Stimulated activated CD4-positive, alpha-beta T cell treated with anti-CD3 and anti-CD28 coated beads, Interleukin-15, amount 100 ng/mL, for 1 hour (primary cell): ENCODE measurements around the gene SEH1L.
A peak's percentile ranks its signal among the peaks of the same experiment; 100 is the strongest.
"Not testable (repeated sequence)": the region's sequence is repeated elsewhere in the genome, so short reads cannot be mapped to it uniquely, and the experiment has no call there.

Experiments used
- DNase-seq, 2 donors: peaks; one replicate each; pipeline ENCODE4 v3.0.0-alpha.2; 2020; ENCODE audit warnings: low read depth in 1 of 2, low spot score in 1 of 2

SEH1L gene

GRCh38 chr18:12939162-12939561, 8.6 kb upstream of the SEH1L start:
- DNase-seq = no peak

GRCh38 chr18:12943215-12943614, 4.6 kb upstream of the SEH1L start:
- no peak for DNase-seq

DNA sequence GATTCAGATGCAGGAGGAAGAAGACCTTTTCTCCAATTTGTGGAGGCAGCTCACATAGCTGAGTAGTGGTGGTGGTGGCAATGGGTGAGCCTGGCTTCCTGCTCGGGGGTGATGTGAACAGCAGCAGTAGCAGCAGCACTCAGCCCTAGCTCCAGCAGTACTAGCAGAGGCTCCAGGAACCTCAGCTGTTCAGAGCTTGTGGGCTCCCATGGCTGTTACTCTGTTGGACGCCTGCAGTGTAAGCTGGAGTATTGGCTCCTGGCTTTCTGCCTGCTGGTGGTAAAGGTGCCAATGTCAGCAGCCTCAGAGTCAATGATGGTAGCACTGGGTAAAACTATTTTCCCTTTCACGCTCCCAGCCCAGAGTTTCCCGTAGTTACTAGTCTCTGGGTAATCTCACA, 3.1 kb upstream of the SEH1L start:
- DNase-seq = no peak

DNA sequence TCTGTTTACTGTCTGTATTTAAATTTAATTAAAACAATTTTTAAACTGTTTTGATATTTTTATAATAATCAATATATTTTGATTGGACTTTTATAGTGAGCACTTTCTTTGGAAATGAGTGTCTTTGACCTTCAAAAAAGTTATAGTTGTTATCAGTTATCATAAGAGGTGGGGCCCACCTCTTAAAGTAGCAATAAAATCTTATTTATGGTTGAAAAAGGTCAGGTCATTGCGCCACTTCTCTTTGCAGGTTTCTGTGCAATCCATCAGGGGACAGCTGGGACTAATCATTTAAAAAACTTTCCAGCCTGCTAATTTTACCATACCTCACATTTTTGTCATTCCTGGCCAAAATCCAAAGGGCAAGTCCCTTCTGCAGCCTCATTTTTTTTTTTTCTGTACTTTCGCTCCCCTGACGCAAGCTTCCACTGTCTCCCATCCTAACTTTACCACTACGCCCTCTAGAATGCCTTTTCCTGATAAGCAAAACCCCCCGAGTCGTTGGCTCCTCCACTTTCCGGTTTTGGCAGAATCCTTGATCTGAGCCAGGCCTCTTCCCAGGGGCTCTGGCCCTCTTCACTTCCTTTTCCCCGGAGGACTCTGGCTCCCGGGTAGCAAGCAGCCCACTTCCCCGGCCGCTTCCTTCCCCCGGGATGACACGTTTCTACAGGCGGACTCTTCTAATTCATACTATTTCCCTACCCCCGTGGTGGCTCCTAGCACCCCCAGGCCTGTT, 1.1 kb upstream of the SEH1L start:
- no peak for DNase-seq

DNA sequence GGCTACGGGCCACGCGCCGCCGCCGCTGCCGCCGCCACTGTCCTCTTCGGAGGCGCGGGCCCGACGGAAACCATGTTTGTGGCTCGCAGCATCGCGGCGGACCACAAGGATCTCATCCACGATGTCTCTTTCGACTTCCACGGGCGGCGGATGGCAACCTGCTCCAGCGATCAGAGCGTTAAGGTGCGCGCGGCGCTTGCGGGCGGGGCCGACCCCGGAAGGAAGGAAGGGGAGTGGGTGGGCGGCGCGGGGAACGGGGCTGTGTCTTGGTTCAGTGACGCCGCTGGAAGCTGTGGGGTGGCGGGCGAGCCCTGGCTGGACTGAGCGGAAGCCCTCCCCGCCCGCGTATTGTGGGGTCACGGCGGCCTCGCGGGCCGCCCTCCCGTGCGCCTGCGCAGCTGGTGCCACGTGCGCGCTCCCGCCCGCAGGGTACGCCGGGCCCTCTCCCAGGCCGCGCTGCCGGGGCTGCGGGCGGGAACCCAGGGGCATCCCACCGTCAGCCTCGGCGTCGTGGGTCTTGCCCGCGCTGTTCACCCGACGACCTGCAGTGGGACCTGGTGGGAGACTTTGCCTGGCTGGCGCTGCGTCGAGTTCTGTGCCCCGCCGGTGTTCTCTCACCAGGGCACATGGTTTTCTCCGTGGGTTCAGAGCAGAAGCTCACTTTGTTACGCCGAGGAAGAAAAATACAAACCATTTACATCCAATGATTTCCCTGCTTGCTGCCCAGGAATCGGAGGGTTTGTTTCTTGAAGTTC, 416 bp downstream of the SEH1L start:
- peak; percentile 96 to 97 for DNase-seq

DNA sequence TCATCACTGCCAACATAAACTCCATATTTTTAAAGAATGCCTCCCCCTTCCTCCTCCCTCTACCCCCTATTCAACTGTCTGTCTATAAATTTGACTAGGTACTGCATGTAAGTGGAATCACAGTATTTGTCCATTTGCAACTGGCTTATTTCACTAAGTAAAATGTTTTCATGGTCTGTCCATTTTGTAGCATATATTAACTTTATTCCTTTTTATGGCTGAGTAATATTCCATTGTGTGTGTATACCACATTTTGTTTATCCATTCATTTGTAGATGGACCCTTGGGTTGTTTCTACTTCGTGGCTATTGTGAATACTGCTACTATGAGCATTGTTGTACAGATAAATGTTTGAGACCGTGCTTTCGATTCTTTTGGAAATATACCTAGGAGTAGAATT, 10.7 kb downstream of the SEH1L start:
- no peak for DNase-seq

DNA sequence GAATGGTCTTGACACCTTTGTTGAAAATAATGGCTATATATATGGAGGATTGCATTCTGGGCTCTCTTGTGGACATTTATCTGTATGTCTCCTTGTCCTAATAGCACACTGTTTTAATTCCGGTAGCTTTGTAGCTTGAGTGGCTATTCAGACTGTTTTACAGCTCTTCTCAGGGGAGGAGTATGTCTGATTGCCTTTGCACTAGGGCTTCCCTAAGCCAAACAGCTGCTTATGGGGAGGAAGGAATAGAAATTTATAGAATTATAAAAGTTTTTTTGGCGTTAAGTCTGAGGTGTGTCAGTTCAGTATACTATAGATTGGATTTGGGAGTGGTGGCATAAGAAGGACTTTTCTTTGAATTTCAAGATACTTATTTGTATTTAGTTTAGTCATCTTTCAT, 12.6 kb downstream of the SEH1L start:
- no peak for DNase-seq

DNA sequence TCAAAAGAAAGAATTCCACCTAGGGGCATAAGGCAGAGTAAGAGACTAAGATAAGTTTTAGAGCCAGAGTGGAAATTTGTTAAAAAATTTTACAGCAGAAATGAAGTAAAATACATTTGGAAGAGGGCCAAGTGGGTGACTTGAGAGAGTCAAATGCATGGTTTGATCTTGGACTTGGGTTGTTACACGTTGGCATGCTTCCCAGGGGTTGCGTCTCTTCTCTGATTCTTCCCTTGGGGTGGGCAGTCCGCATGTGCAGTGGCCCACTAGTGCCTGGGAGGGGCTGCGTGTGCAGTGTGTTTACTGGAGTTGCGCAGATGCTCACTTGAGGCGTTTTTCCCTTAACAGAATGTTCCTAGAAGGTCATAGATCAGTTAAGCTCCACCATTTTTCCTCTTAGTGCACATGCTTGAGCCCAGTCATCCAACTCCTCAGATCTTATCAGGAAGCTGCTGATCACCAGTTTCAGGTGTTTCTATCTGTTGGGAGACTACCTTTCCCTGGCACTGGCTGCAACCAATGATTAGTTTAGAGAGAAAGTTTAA, 13.1 kb downstream of the SEH1L start:
- no peak for DNase-seq

- DNase-seq = no peak
Observed at GRCh38 chr18:12963069-12963468, 15.3 kb downstream of the SEH1L start.

- no peak for DNase-seq
Observed at GRCh38 chr18:12968115-12968514, 20.3 kb downstream of the SEH1L start.

GRCh38 chr18:12968619-12969018, 20.8 kb downstream of the SEH1L start:
- no peak for DNase-seq

- DNase-seq = no peak
Observed at GRCh38 chr18:12973562-12974213, 25.9 kb downstream of the SEH1L start.

- no peak for DNase-seq
Observed at GRCh38 chr18:12975488-12975887, 27.7 kb downstream of the SEH1L start.

DNA sequence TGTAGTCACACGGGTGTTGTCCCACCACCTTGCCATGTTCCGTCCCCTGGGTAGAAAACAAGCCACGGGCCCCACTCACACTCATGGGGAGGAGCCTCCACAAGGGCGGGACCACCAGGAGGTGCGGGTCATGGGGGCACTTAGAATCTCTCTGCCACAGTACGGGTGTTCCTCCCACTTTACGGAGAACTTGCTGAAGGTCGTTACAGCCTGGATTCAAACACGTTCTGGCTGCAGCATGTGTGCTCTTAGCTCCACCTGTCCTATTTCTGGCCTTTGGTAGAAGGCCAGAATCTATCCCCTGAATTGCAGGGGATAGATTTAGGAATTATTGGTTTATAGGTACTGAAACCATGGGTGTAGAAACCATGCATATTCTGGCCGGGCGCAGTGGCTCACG, 28.5 kb downstream of the SEH1L start:
- DNase-seq = no peak

DNA sequence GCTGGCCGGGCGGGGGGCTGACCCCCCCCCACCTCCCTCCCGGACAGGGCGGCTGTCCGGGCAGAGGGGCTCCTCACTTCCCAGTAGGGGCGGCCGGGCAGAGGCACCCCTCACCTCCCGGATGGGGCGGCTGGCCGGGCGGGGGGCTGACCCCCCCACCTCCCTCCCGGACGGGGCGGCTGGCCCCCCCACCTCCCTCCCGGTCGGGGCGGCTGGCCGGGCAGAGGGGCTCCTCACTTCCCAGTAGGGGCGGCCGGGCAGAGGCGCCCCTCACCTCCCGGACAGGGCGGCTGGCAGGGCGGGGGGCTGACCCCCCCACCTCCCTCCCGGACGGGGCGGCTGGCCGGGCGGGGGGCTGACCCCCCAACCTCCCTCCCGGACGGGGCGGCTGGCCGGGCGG, 32.3 kb downstream of the SEH1L start:
- not testable (repeated sequence) for DNase-seq

DNA sequence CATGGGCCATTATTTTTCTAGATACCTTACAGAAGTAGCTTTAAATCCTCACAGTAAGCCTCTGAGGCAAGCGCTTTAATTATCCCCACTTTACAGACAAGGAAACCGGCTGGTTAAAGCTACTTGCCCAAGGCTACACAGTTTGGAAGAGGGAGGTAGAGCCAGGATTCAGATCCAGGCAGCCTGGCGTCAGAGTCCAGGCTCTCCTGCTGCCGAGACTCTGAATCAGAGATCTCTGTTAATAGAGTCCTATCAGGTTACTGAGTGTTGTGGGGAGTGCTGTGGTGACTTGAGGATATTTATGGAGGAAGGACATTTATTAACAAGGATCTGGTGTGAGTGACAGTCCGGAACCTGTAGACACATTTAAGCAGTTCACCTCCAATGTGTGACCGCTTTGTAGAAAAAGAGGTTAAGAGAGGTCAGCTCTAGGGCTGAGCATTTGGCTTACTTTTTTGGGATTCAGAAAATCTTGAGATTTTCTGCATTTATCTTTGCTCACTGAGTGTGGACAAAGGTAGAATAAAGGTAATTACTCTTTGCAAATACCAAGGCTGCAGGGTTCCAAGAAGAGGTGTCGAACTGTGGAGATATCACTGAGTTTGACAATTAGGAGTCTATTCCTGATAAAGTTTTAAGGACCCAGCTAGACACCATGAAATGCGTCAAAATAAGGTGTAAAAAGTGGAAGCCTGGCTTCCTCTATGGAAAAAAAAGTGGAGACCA, 41.7 kb downstream of the SEH1L start:
- no peak for DNase-seq

DNA sequence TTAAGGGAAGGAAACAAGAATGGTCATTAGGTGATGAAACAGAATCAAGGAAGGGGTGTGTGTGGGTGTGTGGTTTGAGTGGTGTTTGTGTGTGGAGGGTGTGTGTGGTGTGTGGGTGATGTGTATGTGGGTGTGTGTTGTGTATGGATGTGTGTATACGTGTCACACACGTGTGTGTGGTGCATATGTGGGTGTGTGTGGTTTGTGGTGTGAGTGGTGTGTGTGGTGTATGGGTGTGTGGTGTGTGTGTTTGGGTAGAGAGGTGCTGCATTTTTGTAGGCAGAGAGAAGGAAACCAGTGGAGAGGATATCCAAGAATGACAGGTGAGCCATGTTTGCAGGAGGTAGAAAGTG, 42.3 kb downstream of the SEH1L start:
- DNase-seq = no peak

GRCh38 chr18:12990641-12990966, 42.8 kb downstream of the SEH1L start:
- DNase-seq = no peak

DNA sequence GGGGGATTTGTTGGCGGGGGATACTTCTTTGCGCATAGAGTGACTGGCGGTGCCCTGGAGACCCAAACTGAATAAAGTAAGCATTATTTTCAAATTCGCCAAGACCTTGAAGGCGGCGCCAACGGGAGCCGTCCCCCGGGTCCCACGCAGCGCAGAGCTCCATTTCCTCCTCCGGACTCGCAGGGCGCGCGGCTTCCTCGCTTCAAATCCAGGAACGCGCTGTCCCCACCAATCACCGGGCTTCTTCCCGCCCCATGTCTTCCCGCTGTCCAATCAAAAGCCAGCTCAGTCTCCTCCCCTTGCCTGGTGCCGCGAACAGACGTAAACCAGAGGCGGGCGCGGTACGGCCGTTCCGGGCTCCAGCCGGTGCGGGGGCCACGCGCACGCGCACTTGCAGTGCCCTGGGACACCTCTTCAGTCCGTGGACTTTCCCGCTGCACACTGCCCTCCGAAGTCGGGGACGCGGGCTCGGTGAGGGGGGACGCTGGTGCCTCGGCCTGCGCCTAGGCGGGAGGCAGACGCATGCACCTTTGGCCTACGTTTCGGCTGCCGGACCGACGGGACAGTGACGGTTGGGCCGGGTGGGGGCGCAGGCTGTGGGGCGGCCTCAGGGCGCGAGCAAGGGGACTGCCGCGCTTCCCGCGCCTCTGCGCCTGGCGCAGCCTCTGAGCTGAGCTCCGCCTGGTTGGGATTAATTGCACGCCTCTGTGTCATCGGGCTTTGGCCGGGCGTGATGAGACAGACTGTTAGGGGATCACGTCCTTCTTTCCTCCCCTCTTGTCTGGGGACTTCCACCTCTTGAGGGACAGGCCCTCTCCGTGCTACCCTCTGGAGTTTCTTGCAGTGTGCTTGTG, 43.4 kb downstream of the SEH1L start, which contains the start of gene CEP192:
CEP192 (plus strand) TSS at position 396 of the 854 bp plus-strand sequence. CDS start 8,063 bp downstream, outside the sequence.
- peak; percentile 90 to 94 for DNase-seq

DNA sequence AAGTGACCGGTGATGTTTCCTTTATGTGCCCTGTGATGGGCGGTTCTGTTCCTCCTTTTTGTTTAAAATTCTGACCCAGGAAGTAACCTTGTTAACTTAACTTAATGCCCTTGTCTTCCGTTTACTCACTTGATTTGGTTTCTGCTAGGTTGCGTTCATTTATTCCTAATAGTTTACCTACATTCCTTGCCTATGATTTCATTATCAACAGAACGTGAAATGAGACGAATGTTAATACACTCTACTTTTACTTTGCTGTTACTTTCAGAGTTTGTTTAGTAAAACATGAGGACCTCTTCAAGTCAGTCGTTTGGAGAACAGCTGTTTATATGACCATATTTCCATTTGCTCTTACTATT, 44.0 kb downstream of the SEH1L start:
- no peak for DNase-seq

DNA sequence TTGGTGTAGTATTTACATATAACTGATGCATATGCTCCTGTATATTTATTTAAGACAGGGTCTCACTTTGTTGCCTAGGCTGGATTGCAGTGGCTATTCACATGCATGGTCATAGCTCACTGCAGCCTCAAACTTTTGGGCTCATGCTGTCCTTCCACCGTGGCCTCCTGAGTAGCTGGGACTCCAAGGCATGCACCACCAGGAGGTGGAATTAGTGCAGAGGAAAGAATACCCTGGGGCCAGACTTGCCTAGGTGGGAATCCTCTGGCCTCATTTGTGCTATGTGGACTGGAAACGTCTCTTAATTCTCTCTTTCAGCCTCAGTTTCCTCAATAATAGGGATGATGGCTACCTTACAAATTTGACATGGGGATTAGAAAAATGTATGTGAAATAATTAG, 45.6 kb downstream of the SEH1L start:
- DNase-seq = no peak
